ENCODE data around the gene LRCOL1.

Gene LRCOL1

DNA sequence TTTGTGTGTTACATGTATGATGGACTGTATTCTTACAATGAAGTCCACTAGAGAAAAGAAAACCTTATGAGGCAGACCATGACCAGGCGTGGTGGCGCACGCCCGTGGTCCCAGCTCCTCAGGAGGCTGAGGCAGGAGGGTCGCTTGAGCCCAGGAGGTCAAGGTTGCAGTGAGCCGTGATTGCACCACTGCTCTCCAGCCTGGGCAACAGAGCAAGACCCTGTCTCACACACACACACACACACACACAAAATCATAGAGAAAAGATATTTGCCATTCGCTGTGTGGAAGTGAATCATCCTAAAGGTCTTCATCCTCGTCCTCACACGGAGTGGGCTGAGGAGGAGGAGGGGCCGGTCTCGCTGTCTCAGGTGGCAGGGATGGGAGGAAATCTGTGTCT lies 32.3 kb downstream of the LRCOL1 start:
- no peak overlapping the region for H3K4me3 ChIP-seq (ENCODE audit: low read depth, low read length)
- TF ChIP-seq, protein P1, sequence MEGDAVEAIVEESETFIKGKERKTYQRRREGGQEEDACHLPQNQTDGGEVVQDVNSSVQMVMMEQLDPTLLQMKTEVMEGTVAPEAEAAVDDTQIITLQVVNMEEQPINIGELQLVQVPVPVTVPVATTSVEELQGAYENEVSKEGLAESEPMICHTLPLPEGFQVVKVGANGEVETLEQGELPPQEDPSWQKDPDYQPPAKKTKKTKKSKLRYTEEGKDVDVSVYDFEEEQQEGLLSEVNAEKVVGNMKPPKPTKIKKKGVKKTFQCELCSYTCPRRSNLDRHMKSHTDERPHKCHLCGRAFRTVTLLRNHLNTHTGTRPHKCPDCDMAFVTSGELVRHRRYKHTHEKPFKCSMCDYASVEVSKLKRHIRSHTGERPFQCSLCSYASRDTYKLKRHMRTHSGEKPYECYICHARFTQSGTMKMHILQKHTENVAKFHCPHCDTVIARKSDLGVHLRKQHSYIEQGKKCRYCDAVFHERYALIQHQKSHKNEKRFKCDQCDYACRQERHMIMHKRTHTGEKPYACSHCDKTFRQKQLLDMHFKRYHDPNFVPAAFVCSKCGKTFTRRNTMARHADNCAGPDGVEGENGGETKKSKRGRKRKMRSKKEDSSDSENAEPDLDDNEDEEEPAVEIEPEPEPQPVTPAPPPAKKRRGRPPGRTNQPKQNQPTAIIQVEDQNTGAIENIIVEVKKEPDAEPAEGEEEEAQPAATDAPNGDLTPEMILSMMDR (IDR thresholded peaks at IDR 0.05; ENCODE audit: low read depth, low read length), result no peak

GRCh38 chr12:132577191-132577920 lies 33.0 kb downstream of the LRCOL1 start:
- TF ChIP-seq, protein P1 (IDR thresholded peaks at IDR 0.05; ENCODE audit: low read depth, low read length), result no peak
- no peak overlapping the region for H3K4me3 ChIP-seq (ENCODE audit: low read depth, low read length)

- TF ChIP-seq, protein P1 (IDR thresholded peaks at IDR 0.05; ENCODE audit: low read depth, low read length), result no peak
- H3K4me3 ChIP-seq (ENCODE audit: low read depth, low read length), result no peak overlapping the region
These were observed 33.7 kb downstream of the LRCOL1 start for GRCh38 chr12:132576701-132577100.

- no peak overlapping the region for H3K4me3 ChIP-seq (ENCODE audit: low read depth, low read length)
- TF ChIP-seq, protein P1 (IDR thresholded peaks at IDR 0.05; ENCODE audit: low read depth, low read length), result no peak
These were observed 34.7 kb downstream of the LRCOL1 start for GRCh38 chr12:132575661-132576060.

DNA sequence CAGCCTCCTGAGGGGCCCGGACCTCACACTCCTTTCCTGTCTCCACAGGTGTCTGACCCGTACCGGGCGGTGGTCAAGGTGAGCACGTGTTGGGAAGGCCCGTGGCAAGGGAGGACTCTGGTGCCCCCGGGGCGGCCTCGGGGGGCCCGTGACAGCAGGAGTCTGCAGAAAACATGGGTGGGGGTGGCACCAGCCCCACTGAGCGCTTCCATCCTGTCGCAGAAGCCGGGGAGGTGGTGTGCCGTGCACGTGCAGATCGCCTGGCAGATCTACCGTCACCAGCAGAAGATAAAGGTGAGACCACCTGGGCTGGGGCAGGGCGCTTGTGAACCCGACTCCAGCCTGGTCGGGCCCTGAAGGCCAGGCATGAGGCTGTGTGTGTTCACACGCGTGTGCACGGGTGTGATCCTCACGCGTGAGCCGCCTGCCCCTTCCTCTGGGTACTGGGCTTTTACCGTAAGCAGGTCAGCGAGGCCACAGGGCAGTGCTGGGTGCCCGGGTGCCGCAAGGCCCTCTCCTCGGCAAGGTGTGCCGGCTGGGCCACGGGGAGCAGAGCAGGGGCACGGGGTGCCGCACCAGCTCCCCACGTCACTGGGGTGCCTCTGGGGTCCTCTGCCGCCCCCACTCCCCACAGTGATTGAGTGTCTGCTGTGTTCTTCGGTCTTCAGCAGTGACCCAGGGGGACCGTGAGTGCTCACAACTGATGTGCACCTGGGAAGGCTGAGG lies 35.9 kb downstream of the LRCOL1 start:
- H3K4me3 ChIP-seq (ENCODE audit: low read depth, low read length), result no peak overlapping the region
- TF ChIP-seq, protein P1 (IDR thresholded peaks at IDR 0.05; ENCODE audit: low read depth, low read length), result no peak

- no peak overlapping the region for H3K4me3 ChIP-seq (ENCODE audit: low read depth, low read length)
- TF ChIP-seq, protein P1 (IDR thresholded peaks at IDR 0.05; ENCODE audit: low read depth, low read length), result no peak
These were observed 37.3 kb downstream of the LRCOL1 start for GRCh38 chr12:132572801-132573760.
